SH-SY5Y (cell line): ENCODE data around the gene ZSCAN2.

Experiments
- GATA2 ChIP-seq: IDR thresholded peaks from 2 replicates; pipeline ENCODE4 v1.6.1; 2011; ENCODE audit warnings: mild to moderate bottlenecking, low read depth, low read length
- GATA3 ChIP-seq: IDR thresholded peaks from 2 replicates; pipeline ENCODE4 v1.6.1; 2011; ENCODE audit warnings: low read depth, mild to moderate bottlenecking, low read length, moderate library complexity

DNA sequence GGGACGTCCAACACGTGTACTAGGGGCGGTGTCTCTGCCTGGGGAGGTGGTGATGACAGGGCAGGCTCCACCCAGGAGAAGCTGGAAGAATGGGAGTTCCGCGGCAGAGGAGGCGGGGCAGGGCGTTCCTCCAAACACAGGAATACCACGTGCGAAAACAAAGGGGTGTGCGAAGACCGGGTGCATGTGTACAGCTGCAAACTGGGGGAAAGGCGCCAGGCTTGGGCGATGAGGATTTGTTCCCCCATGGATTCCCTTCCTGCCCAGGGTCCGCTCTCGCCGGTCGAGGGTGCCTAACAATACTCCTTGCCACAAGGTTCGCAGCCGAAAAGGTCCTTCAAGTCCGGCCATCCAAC, 500 bp upstream of the ZSCAN2 start:
- TF ChIP-seq GATA2 (no peak), GATA3 (no peak)
